Stimulated activated naive CD8-positive, alpha-beta T cell treated with anti-CD3 and anti-CD28 coated beads, Interleukin-15, amount 100 ng/mL, for 72 hours (primary cell): ENCODE data around the gene CCDC88C.

Experiments used
- ATAC-seq: fragments of 150-1000 bp; cut with Tn5 transposase; 2 replicates; pipeline ENCODE4 v1.10.0; 2021; ENCODE audit warnings: mild to moderate bottlenecking, moderate library complexity
- DNase-seq, 2 donors: peaks; one replicate each; pipeline ENCODE4 v3.0.0; 2021 to 2022
- H3K27ac Mint-ChIP-seq, 2 donors: one replicate each; pipeline ENCODE4 v1.8.0; 2022; ENCODE audit warnings: mild to moderate bottlenecking in 2 of 2, mixed read lengths in 2 of 2, moderate library complexity in 2 of 2
- H3K27me3 Mint-ChIP-seq: one replicate; pipeline ENCODE4 v1.8.0; 2022; ENCODE audit warnings: mixed read lengths
- H3K4me1 Mint-ChIP-seq: one replicate; pipeline ENCODE4 v1.8.0; 2022; ENCODE audit warnings: mild to moderate bottlenecking, mixed read lengths
- H3K4me3 Mint-ChIP-seq, 2 donors: one replicate each; pipeline ENCODE4 v1.8.0; 2022; ENCODE audit warnings: mild to moderate bottlenecking in 2 of 2, mixed read lengths in 2 of 2, moderate library complexity in 1 of 2
- H3K9me3 Mint-ChIP-seq, 2 donors: one replicate each; pipeline ENCODE4 v1.8.0; 2022; ENCODE audit warnings: mixed read lengths in 2 of 2

Gene CCDC88C

GRCh38 chr14:91292491-91292890 lies 125.1 kb downstream of the CCDC88C start:
- ATAC-seq: peak; percentile 77
- no peaks in the 10 kb centered on the region for H3K27me3 Mint-ChIP-seq
- H3K4me3 Mint-ChIP-seq: no peak overlapping the region
- no peak for DNase-seq
- H3K4me1 Mint-ChIP-seq: peaks cover 39% of the 10 kb centered on the region
- H3K9me3 Mint-ChIP-seq: no peaks in the 10 kb centered on the region
- peak overlapping the region; percentile 79 to 93 for H3K27ac Mint-ChIP-seq

DNA sequence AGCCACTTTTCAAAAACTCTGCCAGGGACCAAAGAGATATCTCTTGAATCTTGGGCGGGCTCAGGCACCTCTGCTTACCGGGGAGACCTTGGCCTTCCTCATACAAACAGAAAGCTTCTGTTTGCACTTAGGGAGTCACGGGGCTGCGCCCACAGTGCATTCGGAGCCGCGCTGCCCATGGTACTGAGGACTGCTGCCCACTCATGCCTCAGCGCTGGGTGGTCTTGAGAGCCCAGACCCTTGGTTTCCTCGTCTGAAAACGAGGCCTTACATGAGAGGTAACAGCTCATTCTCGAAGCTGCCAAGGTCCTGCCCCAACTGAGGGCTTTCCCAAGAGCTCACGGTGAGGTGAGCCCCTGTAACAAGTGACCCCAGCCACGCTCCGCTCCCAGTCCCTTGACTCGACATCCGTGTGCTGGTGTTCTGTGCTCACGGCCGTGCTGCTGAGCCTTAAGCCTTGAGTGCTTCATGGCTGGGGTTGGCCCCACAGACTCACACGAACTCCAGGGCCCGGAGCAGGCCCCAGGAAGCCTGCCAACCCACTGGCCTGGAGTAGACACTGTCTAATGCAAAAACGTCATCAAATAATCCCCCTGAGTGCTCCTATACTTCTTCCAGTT lies 125.7 kb downstream of the CCDC88C start:
- ATAC-seq: no peak
- H3K4me1 Mint-ChIP-seq: peaks cover 34% of the 10 kb centered on the region
- no peaks in the 10 kb centered on the region for H3K9me3 Mint-ChIP-seq
- DNase-seq: no peak
- no peaks in the 10 kb centered on the region for H3K27me3 Mint-ChIP-seq
- H3K27ac Mint-ChIP-seq: peak overlapping the region in 1 of 2 donors; percentile 93
- H3K4me3 Mint-ChIP-seq: no peak overlapping the region

DNA sequence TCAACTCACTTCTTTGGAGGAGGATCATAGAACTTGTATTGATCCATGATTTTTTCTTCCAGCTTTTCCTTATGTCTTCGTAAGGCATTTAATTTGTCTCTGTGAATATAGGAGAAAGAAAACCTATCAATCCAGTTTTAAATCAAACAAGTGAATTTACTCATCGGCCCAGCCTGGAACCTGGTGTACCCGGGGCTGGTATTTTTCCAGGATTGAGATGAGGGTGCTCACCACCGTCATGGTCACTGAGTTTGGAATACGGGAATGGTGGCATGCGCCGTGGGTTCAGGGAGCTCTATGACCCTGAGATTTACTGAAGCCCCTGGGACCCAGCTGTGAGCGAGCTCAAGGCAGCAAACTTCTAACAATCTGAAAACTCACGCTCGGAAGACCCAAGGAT lies 126.6 kb downstream of the CCDC88C start:
- H3K4me1 Mint-ChIP-seq: peaks cover 36% of the 10 kb centered on the region
- no peak overlapping the region for H3K4me3 Mint-ChIP-seq
- no peaks in the 10 kb centered on the region for H3K27me3 Mint-ChIP-seq
- peak overlapping the region in 1 of 2 donors; percentile 87 for H3K27ac Mint-ChIP-seq
- DNase-seq (no peak), ATAC-seq (no peak)
- H3K9me3 Mint-ChIP-seq: no peaks in the 10 kb centered on the region

DNA sequence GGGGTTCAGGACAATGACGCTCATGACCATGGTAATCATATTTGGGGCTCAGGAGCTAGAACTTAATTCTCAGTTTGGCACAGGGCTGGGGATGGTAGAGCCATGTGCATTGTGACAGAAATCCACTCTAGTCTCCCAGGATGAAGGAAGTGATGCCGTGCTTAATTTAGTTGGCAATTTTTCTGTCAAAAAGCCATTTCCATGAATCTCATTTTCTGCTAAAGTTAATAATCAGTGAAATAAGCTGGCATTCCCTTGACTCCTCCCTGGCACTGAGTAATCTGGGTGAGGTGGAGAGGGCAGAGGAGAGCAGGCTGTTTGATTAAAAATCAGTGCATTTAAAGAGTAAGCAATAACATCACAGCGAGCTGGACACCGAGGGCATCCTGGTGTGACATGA lies 128.2 kb downstream of the CCDC88C start:
- Mint-ChIP-seq H3K27me3 (no peaks in the 10 kb centered on the region), H3K9me3 (no peaks in the 10 kb centered on the region), H3K27ac (peak overlapping the region in 1 of 2 donors; percentile 33), H3K4me3 (no peak overlapping the region), H3K4me1 (peaks cover 41% of the 10 kb centered on the region)
- no peak for ATAC-seq
- DNase-seq: no peak

GRCh38 chr14:91288876-91289275 lies 128.7 kb downstream of the CCDC88C start:
- ATAC-seq (no peak), DNase-seq (no peak)
- Mint-ChIP-seq H3K27ac (peak overlapping the region; percentile 19 to 33), H3K4me1 (peaks cover 37% of the 10 kb centered on the region), H3K4me3 (peak overlapping the region in 1 of 2 donors; percentile 18), H3K9me3 (no peaks in the 10 kb centered on the region), H3K27me3 (no peaks in the 10 kb centered on the region)

GRCh38 chr14:91286530-91286937 lies 131.1 kb downstream of the CCDC88C start:
- ATAC-seq (peak; percentile 84), DNase-seq (peak; percentile 70 to 76)
- H3K27me3 Mint-ChIP-seq: no peaks in the 10 kb centered on the region
- peaks cover 21% of the 10 kb centered on the region for H3K4me1 Mint-ChIP-seq
- no peaks in the 10 kb centered on the region for H3K9me3 Mint-ChIP-seq
- H3K4me3 Mint-ChIP-seq: no peak overlapping the region
- peak overlapping the region in 1 of 2 donors; percentile 40 for H3K27ac Mint-ChIP-seq

DNA sequence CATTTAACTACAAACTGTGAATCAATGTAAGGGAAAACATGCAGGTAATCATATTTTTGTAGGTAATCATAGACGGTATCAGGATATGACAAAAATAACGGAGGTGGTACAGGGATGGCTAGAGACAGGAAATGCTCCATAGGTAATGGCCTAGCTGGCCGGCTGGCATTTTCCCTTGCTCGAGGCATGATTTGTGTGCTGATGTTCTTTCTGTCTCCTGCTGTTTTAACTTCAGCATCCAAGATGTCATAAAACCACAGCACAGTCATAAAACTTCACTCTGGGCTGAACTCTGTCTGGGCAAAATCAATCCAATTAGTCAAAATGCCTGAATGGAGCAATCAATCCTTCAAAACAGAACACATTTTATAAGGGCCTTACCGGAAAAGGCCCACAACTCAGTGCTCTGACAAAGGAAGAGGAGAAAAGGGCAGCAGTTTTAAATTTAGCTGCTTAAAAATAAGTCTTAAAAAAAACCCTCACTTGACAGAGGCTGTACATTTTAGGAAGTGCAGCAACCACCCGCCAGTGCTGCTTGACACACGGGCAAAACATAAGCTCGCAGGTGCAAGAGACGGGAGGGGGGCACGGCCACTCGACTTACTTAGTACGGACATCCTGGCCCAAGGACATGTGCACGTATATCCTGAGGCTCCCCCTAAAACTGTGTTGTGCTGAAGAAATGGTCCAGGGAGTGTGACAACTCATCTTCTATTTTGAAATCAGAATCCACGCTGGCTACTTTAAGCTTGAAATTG lies 132.7 kb downstream of the CCDC88C start:
- no peak overlapping the region for H3K4me3 Mint-ChIP-seq
- H3K4me1 Mint-ChIP-seq: peaks cover 21% of the 10 kb centered on the region
- H3K27ac Mint-ChIP-seq: peak overlapping the region; percentile 19
- H3K9me3 Mint-ChIP-seq: no peaks in the 10 kb centered on the region
- DNase-seq (no peak), ATAC-seq (no peak)
- H3K27me3 Mint-ChIP-seq: no peaks in the 10 kb centered on the region

DNA sequence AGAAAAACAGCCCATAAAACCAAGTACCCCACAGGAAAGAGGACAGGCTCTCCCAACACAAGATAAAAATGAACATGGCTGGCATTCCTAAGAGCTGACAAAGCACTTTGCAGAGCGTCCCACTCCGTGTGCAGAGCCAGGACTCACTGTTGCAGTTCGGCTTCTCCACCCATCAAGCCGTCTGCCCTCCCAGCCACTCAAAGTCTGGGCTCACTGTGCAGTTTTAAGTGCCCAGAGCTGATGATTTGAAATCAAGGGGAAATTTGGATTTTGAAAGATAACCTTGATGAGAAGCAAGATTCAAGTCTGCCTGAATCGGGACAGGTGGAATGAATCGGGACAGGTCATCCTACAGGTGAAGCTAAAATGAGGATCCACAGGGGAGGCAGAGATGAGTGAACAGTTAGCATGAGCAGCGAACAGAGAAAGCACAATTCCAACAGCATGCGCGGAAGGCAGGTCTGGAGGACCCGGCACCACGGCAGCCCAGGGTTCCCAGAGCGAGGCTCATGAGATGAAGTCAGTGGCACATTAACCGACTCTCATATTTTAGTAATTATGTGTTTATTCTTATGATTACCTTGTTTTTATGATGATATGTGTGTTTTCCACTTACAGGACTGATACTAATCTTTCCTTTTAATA lies 133.4 kb downstream of the CCDC88C start:
- DNase-seq (no peak), ATAC-seq (no peak)
- Mint-ChIP-seq H3K27me3 (no peaks in the 10 kb centered on the region), H3K9me3 (no peaks in the 10 kb centered on the region), H3K27ac (peak overlapping the region; percentile 19 to 64), H3K4me3 (no peak overlapping the region), H3K4me1 (peaks cover 21% of the 10 kb centered on the region)

GRCh38 chr14:91283666-91284065 lies 134.0 kb downstream of the CCDC88C start:
- Mint-ChIP-seq H3K9me3 (no peaks in the 10 kb centered on the region), H3K27ac (peak overlapping the region in 1 of 2 donors; percentile 85), H3K4me3 (no peak overlapping the region), H3K4me1 (peaks cover 21% of the 10 kb centered on the region), H3K27me3 (no peaks in the 10 kb centered on the region)
- DNase-seq (no peak), ATAC-seq (no peak)

GRCh38 chr14:91282954-91283645 lies 134.5 kb downstream of the CCDC88C start:
- Mint-ChIP-seq H3K9me3 (no peaks in the 10 kb centered on the region), H3K4me3 (no peak overlapping the region), H3K27ac (peak overlapping the region; percentile 74 to 85), H3K27me3 (no peaks in the 10 kb centered on the region), H3K4me1 (peaks cover 21% of the 10 kb centered on the region)
- ATAC-seq: no peak
- no peak for DNase-seq

- Mint-ChIP-seq H3K9me3 (no peaks in the 10 kb centered on the region), H3K27ac (peak overlapping the region; percentile 11 to 82)
- DNase-seq: no peak
Measured at GRCh38 chr14:91281346-91281745, 136.3 kb downstream of the CCDC88C start.

DNA sequence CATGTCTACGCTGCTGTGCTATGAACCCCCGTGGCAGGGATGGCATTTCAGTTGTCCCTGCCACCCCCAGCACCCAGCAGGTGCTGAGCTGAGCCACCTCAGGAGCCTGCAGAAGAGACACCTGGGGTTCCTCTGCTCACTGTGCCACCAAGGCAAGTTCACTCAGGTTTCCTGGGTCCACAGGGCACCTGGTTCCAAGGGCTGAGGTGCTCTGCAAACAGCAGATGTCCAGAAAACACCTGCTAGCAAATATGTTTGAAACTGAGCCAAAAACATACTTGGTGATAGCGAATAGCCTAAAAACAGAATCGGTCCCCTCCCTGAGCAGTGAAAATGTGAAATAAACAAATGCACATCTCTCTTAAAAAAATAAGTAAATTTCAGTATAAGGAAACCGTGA lies 137.5 kb downstream of the CCDC88C start:
- Mint-ChIP-seq H3K4me3 (no peak overlapping the region), H3K4me1 (peaks cover 7% of the 10 kb centered on the region), H3K27me3 (no peaks in the 10 kb centered on the region), H3K27ac (peak overlapping the region in 1 of 2 donors; percentile 78), H3K9me3 (no peaks in the 10 kb centered on the region)
- DNase-seq (no peak), ATAC-seq (no peak)

More at GRCh38 chr14:91281346-91281745, 136.3 kb downstream of the CCDC88C start:
- ATAC-seq: no peak
- H3K27me3 Mint-ChIP-seq: no peaks in the 10 kb centered on the region
- H3K4me1 Mint-ChIP-seq: peaks cover 17% of the 10 kb centered on the region
- no peak overlapping the region for H3K4me3 Mint-ChIP-seq

DNA sequence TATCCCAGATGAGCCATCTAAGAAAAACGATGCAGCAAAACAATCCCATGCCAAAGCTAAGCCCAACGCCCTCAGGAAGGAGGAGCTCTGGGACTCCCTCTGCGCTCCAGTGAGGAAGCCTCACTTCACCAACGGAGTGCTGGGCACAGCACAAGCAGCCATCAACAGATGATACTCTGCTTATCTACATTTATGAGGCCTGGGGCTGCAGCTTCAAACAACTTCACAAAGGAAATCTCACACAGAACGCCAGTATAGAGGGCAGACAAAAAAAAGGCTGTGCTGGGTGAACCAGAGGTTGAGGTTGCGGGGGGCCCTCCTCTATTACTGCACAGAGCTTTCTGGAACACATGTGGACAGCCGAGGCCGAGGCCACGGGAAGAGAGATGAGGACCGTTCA lies 138.3 kb downstream of the CCDC88C start:
- DNase-seq: no peak
- Mint-ChIP-seq H3K27ac (peak overlapping the region in 1 of 2 donors; percentile 78), H3K27me3 (no peaks in the 10 kb centered on the region), H3K4me1 (peaks cover 7% of the 10 kb centered on the region), H3K4me3 (no peak overlapping the region), H3K9me3 (no peaks in the 10 kb centered on the region)
- ATAC-seq: no peak

GRCh38 chr14:91278383-91278715 lies 139.3 kb downstream of the CCDC88C start:
- H3K27me3 Mint-ChIP-seq: no peaks in the 10 kb centered on the region
- ATAC-seq: no peak
- no peak overlapping the region for H3K4me3 Mint-ChIP-seq
- peaks cover 6% of the 10 kb centered on the region for H3K4me1 Mint-ChIP-seq
- DNase-seq: no peak
- H3K9me3 Mint-ChIP-seq: no peaks in the 10 kb centered on the region
- H3K27ac Mint-ChIP-seq: no peak overlapping the region

DNA sequence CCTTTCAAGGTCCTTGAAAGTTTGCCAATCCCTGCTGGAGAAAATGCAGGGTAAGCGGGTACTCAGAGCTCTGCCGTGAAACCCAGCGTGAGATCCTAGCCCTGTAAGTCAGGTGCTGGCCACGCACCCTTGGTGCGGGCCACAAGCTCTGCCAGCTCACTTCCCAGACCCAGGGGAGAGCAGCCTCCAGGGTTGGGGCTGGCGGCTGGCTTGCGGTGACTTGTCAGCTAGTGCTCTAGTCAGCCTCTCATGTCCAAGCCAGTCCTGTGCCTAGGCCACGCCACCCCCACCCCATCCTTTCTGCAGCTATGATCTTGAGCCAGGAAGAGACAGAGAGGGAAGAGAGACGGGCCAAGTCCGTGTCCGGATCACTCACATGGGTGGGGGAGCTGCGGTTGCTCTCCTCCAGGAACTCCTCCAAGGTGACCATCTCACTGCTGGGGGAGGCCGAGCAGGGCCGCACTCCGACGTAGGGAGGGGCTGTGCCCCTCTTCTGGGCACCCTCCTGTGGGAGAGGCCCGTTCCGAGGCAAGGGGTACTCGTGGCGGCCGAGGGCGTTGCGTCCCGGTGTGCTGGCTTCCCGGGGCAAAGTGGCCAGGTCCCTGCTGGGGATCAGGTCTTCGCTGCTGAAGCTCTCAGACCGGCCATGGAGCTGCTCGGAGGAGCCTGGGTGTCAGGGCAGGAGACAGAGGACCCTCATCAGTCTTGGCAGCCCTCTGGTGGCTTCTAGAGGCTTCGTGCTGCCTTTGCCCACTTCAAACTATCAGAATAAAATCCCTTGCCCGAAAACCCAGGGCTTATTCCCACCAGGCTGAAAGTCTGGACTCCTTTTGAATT lies 139.9 kb downstream of the CCDC88C start:
- DNase-seq (no peak), ATAC-seq (no peak)
- Mint-ChIP-seq H3K27ac (peak overlapping the region in 1 of 2 donors; percentile 6), H3K9me3 (no peaks in the 10 kb centered on the region), H3K27me3 (no peaks in the 10 kb centered on the region), H3K4me1 (peaks cover 2% of the 10 kb centered on the region), H3K4me3 (no peak overlapping the region)
